ENCODE results near the gene FANK1. TPM values are rescaled to one million over a fixed set of nuclear protein-coding genes. Genes with fewer than 3 reads are reported as not detected.

FANK1 gene
- total RNA-seq, 1 experiment from 2014 or later, result 1.4 TPM

DNA sequence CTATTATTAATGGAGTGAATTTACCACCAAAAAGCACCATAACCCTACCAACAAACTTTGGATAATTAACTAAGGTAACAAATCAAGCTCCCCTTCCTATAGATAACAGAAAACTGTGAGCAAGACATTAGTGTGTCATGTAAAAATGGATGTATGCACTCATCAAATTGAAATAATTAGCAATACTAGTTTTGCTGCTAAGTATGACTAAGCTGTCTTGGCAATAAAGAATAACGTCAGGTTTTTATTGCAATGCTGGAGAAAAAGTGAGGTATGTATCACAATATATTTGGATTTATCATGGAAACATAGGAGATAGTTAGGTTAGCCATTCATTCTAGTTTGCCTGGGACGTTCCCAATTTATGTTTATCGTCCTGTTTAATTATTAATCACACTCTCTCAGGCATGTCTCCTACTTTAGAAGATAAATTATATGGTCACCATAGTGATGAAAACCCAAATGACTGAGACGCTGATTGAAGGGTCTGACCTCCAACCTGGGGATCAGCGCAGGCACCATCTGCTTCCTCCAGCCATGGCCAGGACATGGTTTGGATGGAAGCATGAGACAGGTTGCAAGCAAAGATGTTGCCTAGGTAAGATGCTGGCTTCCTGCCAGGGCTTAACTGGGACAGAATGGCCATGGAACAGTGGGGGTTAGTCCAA is 125.6 kb downstream of the FANK1 start:
- no peak for TF ChIP-seq EZH2 (IDR thresholded peaks at IDR 0.05; ENCODE audit: borderline replicate concordance, low read depth, low read length, poor library complexity, severe bottlenecking)
- no peak for TF ChIP-seq CTCF (conservative IDR thresholded peaks at IDR 0.05; ENCODE audit: low read depth, low read length)
- ChIA-PET POLR2A (ENCODE audit: low non-redundant PET) (interaction anchor here (0.6 kb wide), 1 partner anchor 891 kb away, joined by 7 read pairs; no protein-coding TSS in a partner anchor), CTCF (no interaction called here)
- no peaks in the 10 kb centered on the region for H3K4me1 ChIP-seq (ENCODE audit: insufficient read depth, low read length, poor library complexity, severe bottlenecking)
- no peaks in the 10 kb centered on the region for H3K9me3 ChIP-seq (ENCODE audit: low read depth, low read length, poor library complexity, severe bottlenecking)
- H3K27ac ChIP-seq (ENCODE audit: low read depth, low read length, poor library complexity, severe bottlenecking), result no peak overlapping the region
- H3K27me3 ChIP-seq (replicated peaks; ENCODE audit: insufficient read depth, low read depth, low read length, poor library complexity), result no peaks in the 10 kb centered on the region
- intact Hi-C loops (cut with micrococcal nuclease; ENCODE audit: unreplicated experiment), result no loop called here
- DNase-seq (ENCODE audit: low spot score), result no peak
- H3K4me3 ChIP-seq (ENCODE audit: low read depth, low read length, poor library complexity, severe bottlenecking), result no peak overlapping the region
- H3K36me3 ChIP-seq (ENCODE audit: insufficient read depth, low read length, poor library complexity, severe bottlenecking), result no peaks in the 10 kb centered on the region
- BruUV-seq (replicated peaks), result no TSS peak

- intact Hi-C loops (cut with micrococcal nuclease; ENCODE audit: unreplicated experiment), result no loop called here
- H3K4me3 ChIP-seq (ENCODE audit: low read depth, low read length, poor library complexity, severe bottlenecking), result no peak overlapping the region
- ChIA-PET POLR2A (ENCODE audit: low non-redundant PET) (no interaction called here), CTCF (no interaction called here)
- no peaks in the 10 kb centered on the region for H3K27me3 ChIP-seq (replicated peaks; ENCODE audit: insufficient read depth, low read depth, low read length, poor library complexity)
- H3K27ac ChIP-seq (ENCODE audit: low read depth, low read length, poor library complexity, severe bottlenecking), result no peak overlapping the region
- H3K4me1 ChIP-seq (ENCODE audit: insufficient read depth, low read length, poor library complexity, severe bottlenecking), result no peaks in the 10 kb centered on the region
- no peaks in the 10 kb centered on the region for H3K9me3 ChIP-seq (ENCODE audit: low read depth, low read length, poor library complexity, severe bottlenecking)
- TF ChIP-seq EZH2 (IDR thresholded peaks at IDR 0.05; ENCODE audit: borderline replicate concordance, low read depth, low read length, poor library complexity, severe bottlenecking), result no peak
- TF ChIP-seq CTCF (conservative IDR thresholded peaks at IDR 0.05; ENCODE audit: low read depth, low read length), result no peak
- H3K36me3 ChIP-seq (ENCODE audit: insufficient read depth, low read length, poor library complexity, severe bottlenecking), result no peaks in the 10 kb centered on the region
- no TSS peak for BruUV-seq (replicated peaks)
- no peak for DNase-seq (ENCODE audit: low spot score)
Measured at GRCh38 chr10:126022841-126023240, 126.5 kb downstream of the FANK1 start.

- H3K9me3 ChIP-seq (ENCODE audit: low read depth, low read length, poor library complexity, severe bottlenecking), result no peaks in the 10 kb centered on the region
- POLR2A ChIA-PET (ENCODE audit: low non-redundant PET), result no interaction called here
- DNase-seq (ENCODE audit: low spot score), result no peak
- intact Hi-C loops (cut with micrococcal nuclease; ENCODE audit: unreplicated experiment), result no loop called here
- no peak overlapping the region for H3K4me3 ChIP-seq (ENCODE audit: low read depth, low read length, poor library complexity, severe bottlenecking)
- no peaks in the 10 kb centered on the region for H3K36me3 ChIP-seq (ENCODE audit: insufficient read depth, low read length, poor library complexity, severe bottlenecking)
- no peaks in the 10 kb centered on the region for H3K4me1 ChIP-seq (ENCODE audit: insufficient read depth, low read length, poor library complexity, severe bottlenecking)
- CTCF ChIA-PET, result no interaction called here
- no peaks in the 10 kb centered on the region for H3K27me3 ChIP-seq (replicated peaks; ENCODE audit: insufficient read depth, low read depth, low read length, poor library complexity)
- TF ChIP-seq CTCF (conservative IDR thresholded peaks at IDR 0.05; ENCODE audit: low read depth, low read length), result no peak
- no peak for TF ChIP-seq EZH2 (IDR thresholded peaks at IDR 0.05; ENCODE audit: borderline replicate concordance, low read depth, low read length, poor library complexity, severe bottlenecking)
- no TSS peak for BruUV-seq (replicated peaks)
- H3K27ac ChIP-seq (ENCODE audit: low read depth, low read length, poor library complexity, severe bottlenecking), result no peak overlapping the region
Measured at GRCh38 chr10:126027692-126028091, 131.3 kb downstream of the FANK1 start.
